Activated CD4-positive, alpha-beta T cell treated with anti-CD3 and anti-CD28 coated beads for 36 hours (primary cell): ENCODE measurements around the gene CNTN4. TPM values are rescaled to one million over a fixed set of nuclear protein-coding genes. Genes with fewer than 3 reads are reported as not detected.

ENCODE experiments used
- ATAC-seq: fragments of 200-7000 bp; cut with Tn5 transposase; one replicate; pipeline ENCODE4 v1.10.0; 2021; ENCODE audit warnings: mild to moderate bottlenecking, moderate library complexity
- CTCF ChIA-PET: fragments of 350-600 bp; sonication (Branson Sonifier 250); formaldehyde crosslinking; loops from one replicate; lab custom pipeline; 2021; ENCODE audit warnings: antibody characterized with exemption; lab: Charles Lee
- POLR2A ChIA-PET: fragments of 350-600 bp; sonication (Branson Sonifier 250); formaldehyde crosslinking; loops from one replicate; lab custom pipeline; 2021; ENCODE audit warnings: antibody characterized with exemption, inconsistent platforms; lab: Charles Lee
- DNase-seq: peaks from one replicate; pipeline ENCODE4 v3.0.0-alpha.2; 2020
- H3K27ac Mint-ChIP-seq: one replicate; pipeline ENCODE4 v1.8.0; 2021; ENCODE audit warnings: mixed read lengths
- H3K27me3 Mint-ChIP-seq: one replicate; pipeline ENCODE4 v1.8.0; 2021; ENCODE audit warnings: mixed read lengths
- H3K36me3 Mint-ChIP-seq: one replicate; pipeline ENCODE4 v1.8.0; 2021; ENCODE audit warnings: low read depth, mixed read lengths
- H3K4me1 Mint-ChIP-seq: one replicate; pipeline ENCODE4 v1.8.0; 2021; ENCODE audit warnings: mixed read lengths
- H3K4me3 Mint-ChIP-seq: one replicate; pipeline ENCODE4 v1.8.0; 2021; ENCODE audit warnings: mild to moderate bottlenecking, moderate library complexity, mixed read lengths
- H3K9me3 Mint-ChIP-seq: one replicate; pipeline ENCODE4 v1.8.0; 2021; ENCODE audit warnings: low read depth, mixed read lengths
- intact Hi-C, 2 experiments: fragments of 100-400 bp; cut with DNase I in 1 of 2; cut with micrococcal nuclease in 1 of 2; formaldehyde crosslinking; loops; one replicate each; pipeline versions ENCODE4 v1.14.2 to v1.15.1; 2022 to 2024; cut with DNase I, micrococcal nuclease
- total RNA-seq, 2 experiments: library from RNA; stranded (reverse); gene quantifications; one replicate each; pipeline ENCODE4 v1.2.3, GENCODE V29; 2021

The CNTN4 gene
- total RNA-seq, 2 experiments from 2014 or later: not detected

- no peaks in the 10 kb centered on the region for H3K4me1 Mint-ChIP-seq
- H3K4me3 Mint-ChIP-seq: no peak overlapping the region
- H3K27me3 Mint-ChIP-seq: peaks cover 1% of the 10 kb centered on the region
- ATAC-seq: no peak
- ChIA-PET POLR2A (no interaction called here), CTCF (no interaction called here)
- intact Hi-C loops: no loop called here
- DNase-seq: no peak
- H3K36me3 Mint-ChIP-seq: no peaks in the 10 kb centered on the region
- H3K9me3 Mint-ChIP-seq: no peaks in the 10 kb centered on the region
- H3K27ac Mint-ChIP-seq: no peak overlapping the region
These were observed 113.5 kb downstream of the CNTN4 start for GRCh38 chr3:2212206-2212605.

DNA sequence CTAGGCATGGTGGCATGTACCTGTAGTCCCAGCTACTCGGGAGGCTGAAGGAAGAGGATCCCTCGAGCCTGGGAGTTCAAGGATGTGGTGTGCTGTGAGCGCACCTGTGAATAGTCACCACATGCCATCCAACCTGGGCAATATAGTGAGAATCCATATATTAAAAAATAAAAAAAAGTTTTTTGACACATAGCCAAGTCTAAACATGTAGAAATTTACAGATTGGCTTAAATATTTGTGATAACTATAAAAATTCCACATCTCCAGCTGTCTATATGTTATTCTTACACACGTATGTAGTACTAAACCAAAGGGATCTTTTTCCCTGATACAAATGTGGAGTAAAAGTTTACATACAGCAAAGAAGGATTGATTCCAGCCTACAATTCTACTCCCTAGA lies 119.7 kb downstream of the CNTN4 start:
- no peak for DNase-seq
- no peak overlapping the region for H3K27ac Mint-ChIP-seq
- intact Hi-C loops: no loop called here
- H3K36me3 Mint-ChIP-seq: no peaks in the 10 kb centered on the region
- H3K9me3 Mint-ChIP-seq: no peaks in the 10 kb centered on the region
- ATAC-seq: no peak
- no peak overlapping the region for H3K4me3 Mint-ChIP-seq
- H3K4me1 Mint-ChIP-seq: no peaks in the 10 kb centered on the region
- ChIA-PET POLR2A (no interaction called here), CTCF (interaction anchor here (1.0 kb wide), 1 partner anchor 12 kb away, joined by 3 read pairs; no protein-coding TSS in a partner anchor)
- H3K27me3 Mint-ChIP-seq: peaks cover 1% of the 10 kb centered on the region

DNA sequence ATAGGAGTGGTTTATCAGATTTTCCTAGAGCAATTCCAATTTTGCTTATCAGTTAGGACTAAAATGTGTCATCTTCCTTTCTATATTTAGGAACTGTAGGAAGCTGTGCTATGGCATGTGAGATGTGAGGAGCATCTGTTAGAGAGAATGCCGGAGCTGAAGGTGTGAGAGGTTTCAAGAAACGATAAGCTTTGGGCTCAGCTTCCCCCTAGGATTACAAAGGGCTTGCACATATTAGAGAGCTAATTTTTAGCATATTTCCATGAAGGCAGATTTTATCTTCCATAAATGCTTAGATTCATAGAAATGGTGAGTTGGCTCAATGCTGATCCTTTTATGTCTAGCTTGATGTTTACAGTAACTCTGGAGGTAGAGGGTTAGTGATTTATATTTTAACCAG lies 120.2 kb downstream of the CNTN4 start:
- H3K36me3 Mint-ChIP-seq: no peaks in the 10 kb centered on the region
- H3K9me3 Mint-ChIP-seq: no peaks in the 10 kb centered on the region
- H3K27me3 Mint-ChIP-seq: peaks cover 1% of the 10 kb centered on the region
- H3K4me1 Mint-ChIP-seq: no peaks in the 10 kb centered on the region
- ChIA-PET CTCF (interaction anchor here (1.0 kb wide), 1 partner anchor 12 kb away, joined by 3 read pairs; no protein-coding TSS in a partner anchor), POLR2A (no interaction called here)
- DNase-seq (no peak), ATAC-seq (no peak)
- intact Hi-C loops: no loop called here
- no peak overlapping the region for H3K27ac Mint-ChIP-seq
- no peak overlapping the region for H3K4me3 Mint-ChIP-seq

- H3K4me1 Mint-ChIP-seq: no peaks in the 10 kb centered on the region
- H3K9me3 Mint-ChIP-seq: no peaks in the 10 kb centered on the region
- ChIA-PET POLR2A (no interaction called here), CTCF (no interaction called here)
- DNase-seq (no peak), ATAC-seq (no peak)
- H3K27ac Mint-ChIP-seq: no peak overlapping the region
- no peaks in the 10 kb centered on the region for H3K36me3 Mint-ChIP-seq
- no peak overlapping the region for H3K4me3 Mint-ChIP-seq
- intact Hi-C loops: no loop called here
- no peaks in the 10 kb centered on the region for H3K27me3 Mint-ChIP-seq
These were observed 137.5 kb downstream of the CNTN4 start for GRCh38 chr3:2236203-2236602.

DNA sequence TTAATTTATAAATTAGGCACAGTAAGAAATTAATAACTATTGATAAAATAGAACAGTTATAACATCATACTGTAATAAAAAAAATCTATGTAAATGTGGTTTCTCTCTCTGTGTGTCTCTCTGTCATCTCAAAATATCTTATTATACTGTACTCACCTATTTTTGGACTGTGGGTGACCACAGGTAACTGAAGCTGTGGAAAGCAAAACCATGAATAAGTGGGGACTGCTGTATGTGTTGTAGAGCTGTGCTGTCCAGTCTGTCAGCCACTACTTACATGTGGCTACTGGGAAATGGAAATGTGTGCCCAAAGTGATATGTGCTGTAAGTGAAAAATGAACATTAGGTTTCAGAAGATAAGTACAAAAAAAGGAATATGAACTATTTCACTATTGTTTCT lies 145.5 kb downstream of the CNTN4 start:
- H3K36me3 Mint-ChIP-seq: no peaks in the 10 kb centered on the region
- CTCF ChIA-PET: no interaction called here

GRCh38 chr3:2246873-2247648 lies 148.4 kb downstream of the CNTN4 start:
- H3K36me3 Mint-ChIP-seq: no peaks in the 10 kb centered on the region
- CTCF ChIA-PET: no interaction called here
- H3K27me3 Mint-ChIP-seq: no peaks in the 10 kb centered on the region
- no peak for DNase-seq
- no peaks in the 10 kb centered on the region for H3K9me3 Mint-ChIP-seq
- H3K27ac Mint-ChIP-seq: no peak overlapping the region
- ATAC-seq: no peak
- H3K4me3 Mint-ChIP-seq: no peak overlapping the region
- intact Hi-C loops: no loop called here
- POLR2A ChIA-PET: interaction anchor here (0.7 kb wide), 1 partner anchor 17 kb away, joined by 4 read pairs; no protein-coding TSS in a partner anchor
- no peaks in the 10 kb centered on the region for H3K4me1 Mint-ChIP-seq

More for the DNA sequence above, 145.5 kb downstream of the CNTN4 start:
- POLR2A ChIA-PET: no interaction called here
- no peak overlapping the region for H3K27ac Mint-ChIP-seq
- no peak for ATAC-seq
- intact Hi-C loops: no loop called here
- H3K9me3 Mint-ChIP-seq: no peaks in the 10 kb centered on the region
- H3K27me3 Mint-ChIP-seq: no peaks in the 10 kb centered on the region
- no peak for DNase-seq
- no peaks in the 10 kb centered on the region for H3K4me1 Mint-ChIP-seq
- H3K4me3 Mint-ChIP-seq: no peak overlapping the region

- ChIA-PET POLR2A (no interaction called here), CTCF (no interaction called here)
- DNase-seq (no peak), ATAC-seq (no peak)
- Mint-ChIP-seq H3K36me3 (no peaks in the 10 kb centered on the region), H3K4me3 (no peak overlapping the region), H3K27ac (no peak overlapping the region), H3K27me3 (no peaks in the 10 kb centered on the region), H3K4me1 (no peaks in the 10 kb centered on the region), H3K9me3 (no peaks in the 10 kb centered on the region)
- intact Hi-C loops: no loop called here
These were observed 149.2 kb downstream of the CNTN4 start for GRCh38 chr3:2247831-2248230.

DNA sequence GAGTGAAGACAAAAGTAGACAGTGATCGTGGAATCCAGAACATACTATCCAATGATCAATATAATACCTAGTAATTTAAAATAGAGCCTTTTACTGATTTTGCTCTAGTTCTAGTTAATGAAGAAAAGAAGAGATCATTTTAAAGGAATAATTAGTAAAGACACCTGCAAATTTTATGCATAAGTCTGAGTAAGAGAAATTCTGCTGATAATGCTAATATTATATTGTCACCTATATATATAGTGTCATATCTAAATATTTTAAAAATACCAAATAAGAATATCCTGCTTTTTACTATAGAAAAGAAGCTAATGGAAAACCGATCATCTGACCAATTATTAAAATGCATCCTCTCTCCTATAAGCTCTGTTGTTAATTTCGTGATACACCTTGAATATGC lies 152.1 kb downstream of the CNTN4 start:
- Mint-ChIP-seq H3K27ac (no peak overlapping the region), H3K9me3 (peaks cover under 1% of the 10 kb centered on the region), H3K27me3 (peaks cover 2% of the 10 kb centered on the region), H3K4me1 (no peaks in the 10 kb centered on the region), H3K36me3 (no peaks in the 10 kb centered on the region), H3K4me3 (no peak overlapping the region)
- intact Hi-C loops: no loop called here
- POLR2A ChIA-PET: no interaction called here
- ATAC-seq (no peak), DNase-seq (no peak)
- CTCF ChIA-PET: interaction anchor here (0.6 kb wide), 1 partner anchor 465 kb away, joined by 3 read pairs; no protein-coding TSS in a partner anchor

DNA sequence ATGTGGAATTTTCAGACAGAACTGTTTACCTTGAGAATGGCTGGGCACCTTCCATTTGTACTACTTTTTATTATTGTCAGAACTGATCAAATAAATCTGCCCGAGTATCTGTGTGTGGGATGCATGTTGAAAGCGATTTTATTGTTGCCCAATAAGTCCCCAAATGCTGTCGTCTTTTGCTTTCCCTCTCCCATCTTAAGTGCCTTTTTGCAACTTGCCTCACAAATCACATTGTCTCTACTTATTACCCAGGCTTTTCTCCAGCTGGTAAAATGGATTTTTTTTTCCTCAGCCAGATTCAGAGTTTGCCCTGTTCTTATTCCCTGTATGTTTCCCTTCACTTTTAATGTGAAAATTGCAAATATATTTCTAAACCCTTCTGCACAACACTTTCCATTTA lies 163.1 kb downstream of the CNTN4 start:
- no peaks in the 10 kb centered on the region for H3K36me3 Mint-ChIP-seq
- no peak for ATAC-seq
- intact Hi-C loops: no loop called here
- CTCF ChIA-PET: no interaction called here
- no peaks in the 10 kb centered on the region for H3K27me3 Mint-ChIP-seq
- H3K9me3 Mint-ChIP-seq: no peaks in the 10 kb centered on the region
- DNase-seq: no peak
- H3K4me3 Mint-ChIP-seq: no peak overlapping the region
- H3K4me1 Mint-ChIP-seq: no peaks in the 10 kb centered on the region
- H3K27ac Mint-ChIP-seq: no peak overlapping the region
- POLR2A ChIA-PET: no interaction called here

DNA sequence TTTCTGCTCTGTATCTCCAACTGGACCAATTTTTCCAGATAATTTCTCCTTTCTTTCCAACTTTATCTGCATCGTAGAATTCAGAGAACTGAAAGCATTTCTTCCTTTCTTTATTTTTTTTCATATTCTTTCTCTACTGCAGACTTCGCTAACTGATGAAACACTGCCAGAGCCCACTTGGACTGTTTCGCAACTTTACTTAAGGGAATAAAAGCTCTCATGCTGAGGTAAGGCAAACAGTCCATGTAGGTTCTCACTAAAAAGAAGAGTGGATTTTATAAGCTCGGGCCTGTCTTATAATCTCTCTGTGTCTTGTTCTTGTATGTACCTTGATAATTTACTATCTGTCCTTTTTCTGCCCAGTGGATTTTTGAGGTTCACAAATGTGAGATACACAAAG lies 163.5 kb downstream of the CNTN4 start:
- Mint-ChIP-seq H3K27me3 (no peaks in the 10 kb centered on the region), H3K4me3 (no peak overlapping the region), H3K36me3 (no peaks in the 10 kb centered on the region), H3K4me1 (no peaks in the 10 kb centered on the region), H3K27ac (no peak overlapping the region), H3K9me3 (no peaks in the 10 kb centered on the region)
- no peak for ATAC-seq
- intact Hi-C loops: no loop called here
- ChIA-PET POLR2A (no interaction called here), CTCF (no interaction called here)
- no peak for DNase-seq

- no peak for ATAC-seq
- H3K4me3 Mint-ChIP-seq: no peak overlapping the region
- POLR2A ChIA-PET: no interaction called here
These were observed 167.9 kb downstream of the CNTN4 start for GRCh38 chr3:2266606-2267005.

DNA sequence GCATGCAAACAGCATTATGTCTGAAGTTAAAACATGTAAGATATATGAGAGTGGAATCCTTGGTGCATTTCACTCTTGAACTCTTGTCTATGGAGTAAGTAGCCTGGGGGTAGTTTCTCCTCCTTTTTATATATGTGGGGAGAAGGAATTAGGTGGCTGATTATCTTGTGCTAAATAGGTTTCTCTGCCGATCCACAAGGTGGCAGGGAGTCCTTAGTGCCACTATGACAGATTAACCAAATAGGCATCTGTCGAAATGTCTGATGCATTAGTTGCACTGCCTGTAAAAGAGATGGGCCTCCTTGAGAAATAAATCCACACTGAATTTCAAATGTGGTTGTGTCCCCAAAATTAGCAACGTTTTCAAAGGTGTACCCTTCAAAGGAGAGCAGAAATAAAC lies 170.1 kb downstream of the CNTN4 start:
- Mint-ChIP-seq H3K36me3 (no peaks in the 10 kb centered on the region), H3K4me3 (no peak overlapping the region), H3K9me3 (no peaks in the 10 kb centered on the region), H3K27me3 (no peaks in the 10 kb centered on the region), H3K27ac (no peak overlapping the region), H3K4me1 (no peaks in the 10 kb centered on the region)
- ChIA-PET POLR2A (no interaction called here), CTCF (no interaction called here)
- ATAC-seq (no peak), DNase-seq (no peak)
- intact Hi-C loops: no loop called here

More at GRCh38 chr3:2266606-2267005, 167.9 kb downstream of the CNTN4 start:
- H3K36me3 Mint-ChIP-seq: no peaks in the 10 kb centered on the region
- no peaks in the 10 kb centered on the region for H3K9me3 Mint-ChIP-seq
- intact Hi-C loops: no loop called here
- no peaks in the 10 kb centered on the region for H3K4me1 Mint-ChIP-seq
- CTCF ChIA-PET: no interaction called here
- no peak for DNase-seq
- H3K27me3 Mint-ChIP-seq: no peaks in the 10 kb centered on the region
- no peak overlapping the region for H3K27ac Mint-ChIP-seq
